ENCODE data around the gene SLC4A5. TPM values are rescaled to one million over a fixed set of nuclear protein-coding genes. Genes with fewer than 3 reads are reported as not detected.
A peak's percentile ranks its signal among the peaks of the same experiment; 100 is the strongest.

The SLC4A5 gene
- total RNA-seq, 1 donor from 2014 or later: 0.93 TPM

DNA sequence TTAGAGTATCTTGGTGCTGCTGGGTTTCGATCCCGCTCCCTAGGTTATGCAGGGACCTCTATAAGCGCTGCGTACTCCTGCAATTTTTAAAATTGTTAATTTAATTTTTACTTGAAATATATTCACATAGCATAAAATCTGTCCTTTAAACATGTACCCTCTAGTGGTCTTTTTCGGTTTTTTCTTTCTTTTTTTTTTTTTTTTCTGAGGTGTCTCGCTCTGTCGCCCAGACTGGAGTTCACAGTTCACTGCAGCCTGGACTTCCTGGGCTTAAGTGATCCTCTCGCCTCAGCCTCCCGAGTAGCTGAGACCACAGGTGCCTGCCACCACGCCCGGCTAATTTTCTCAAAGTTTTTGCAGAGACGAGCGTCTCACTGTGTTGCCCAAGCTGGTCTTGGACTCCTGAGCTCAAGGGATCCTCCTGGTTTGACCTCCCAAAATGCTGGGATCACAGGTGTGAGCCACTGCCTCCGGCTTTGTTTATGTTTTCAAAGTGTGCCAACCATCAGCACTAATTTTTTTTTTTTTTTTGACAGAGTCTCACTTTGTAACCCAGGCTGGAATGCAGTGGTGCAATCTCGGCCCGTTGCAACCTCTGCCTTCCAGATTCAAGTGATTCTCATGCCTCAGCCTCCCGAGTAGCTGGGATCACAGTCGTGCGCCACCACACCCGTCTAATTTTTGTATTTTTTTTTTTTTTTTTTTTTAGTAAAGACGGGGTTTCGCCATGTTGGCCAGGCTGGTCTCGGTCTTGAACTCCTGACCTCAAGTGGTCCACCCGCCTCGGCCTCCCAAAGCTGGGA, 164.0 kb downstream of the SLC4A5 start:
- Mint-ChIP-seq H3K27me3 (no peaks in the 10 kb centered on the region), H3K4me1 (peaks cover 46% of the 10 kb centered on the region), H3K27ac (peak overlapping the region; percentile 90), H3K36me3 (ENCODE audit: low read depth) (peaks cover 21% of the 10 kb centered on the region), H3K4me3 (peak overlapping the region; percentile 84), H3K9me3 (no peaks in the 10 kb centered on the region)
- intact Hi-C loops (cut with micrococcal nuclease): loop anchor here (5.0 kb wide), 1 partner anchor 213 kb away; no protein-coding TSS in a partner anchor
- DNase-seq: no peak

DNA sequence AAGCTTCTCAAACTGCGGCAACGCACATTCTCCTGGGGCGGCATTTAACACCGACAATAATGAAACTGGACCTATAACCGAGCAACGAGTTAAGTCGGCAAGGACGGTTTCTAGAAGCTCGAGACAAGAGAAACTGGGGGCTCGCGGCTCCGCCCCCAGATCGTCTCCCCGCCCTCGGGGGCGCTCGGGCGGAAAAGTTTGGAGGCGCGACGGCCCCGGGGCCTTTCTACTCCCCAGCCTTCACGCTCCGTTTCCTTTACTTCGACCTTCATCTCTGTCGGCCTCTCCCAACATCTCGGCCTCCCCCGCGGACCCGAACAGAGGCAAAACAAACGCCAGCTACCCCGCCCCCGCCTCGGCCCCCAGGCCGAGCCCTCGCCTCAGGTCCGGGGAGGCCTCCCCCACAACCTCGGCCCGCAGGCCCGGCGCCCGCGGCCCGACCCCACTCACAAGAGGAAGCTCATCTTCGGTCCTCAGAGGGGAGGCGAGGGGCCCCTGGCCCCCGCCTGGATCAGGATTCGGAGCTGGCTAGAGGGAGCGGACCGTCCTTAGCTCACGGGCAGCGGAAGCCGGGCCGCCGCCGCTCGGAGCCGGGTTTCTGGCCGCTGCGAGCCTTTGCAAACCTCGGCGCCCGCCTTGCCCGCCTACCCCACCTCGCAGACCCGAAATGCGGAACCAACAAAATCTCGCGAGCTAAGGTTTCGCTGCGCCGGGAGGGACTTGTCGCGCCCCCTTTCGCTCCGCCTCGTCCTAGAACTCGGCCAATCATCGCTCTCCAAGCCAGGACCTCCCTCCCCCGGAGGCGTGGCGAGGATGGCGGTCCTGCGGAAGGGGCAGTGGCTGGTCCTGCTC, 164.8 kb downstream of the SLC4A5 start, which contains the start of gene MOB1A:
Gene MOB1A, minus strand, starts transcription at position 669 of the 852 bp plus-strand sequence. Its CDS starts 205 bp downstream, at position 464.
- peak within 1 kb of the TSS; percentile 84 for H3K4me3 Mint-ChIP-seq
- H3K9me3 Mint-ChIP-seq: no peaks in the 10 kb centered on the region
- peak; percentile 100 for DNase-seq
- H3K36me3 Mint-ChIP-seq (ENCODE audit: low read depth): peaks cover 22% of the 10 kb centered on the region
- intact Hi-C loops (cut with micrococcal nuclease): loop anchor here (1.0 to 5.0 kb wide), 4 partner anchors 10 to 214 kb away; partner anchors contain the start of genes BOLA3 and MTHFD2
- no peaks in the 10 kb centered on the region for H3K27me3 Mint-ChIP-seq
- peak within 1 kb of the TSS; percentile 90 for H3K27ac Mint-ChIP-seq
- H3K4me1 Mint-ChIP-seq: peaks cover 43% of the 10 kb centered on the region

DNA sequence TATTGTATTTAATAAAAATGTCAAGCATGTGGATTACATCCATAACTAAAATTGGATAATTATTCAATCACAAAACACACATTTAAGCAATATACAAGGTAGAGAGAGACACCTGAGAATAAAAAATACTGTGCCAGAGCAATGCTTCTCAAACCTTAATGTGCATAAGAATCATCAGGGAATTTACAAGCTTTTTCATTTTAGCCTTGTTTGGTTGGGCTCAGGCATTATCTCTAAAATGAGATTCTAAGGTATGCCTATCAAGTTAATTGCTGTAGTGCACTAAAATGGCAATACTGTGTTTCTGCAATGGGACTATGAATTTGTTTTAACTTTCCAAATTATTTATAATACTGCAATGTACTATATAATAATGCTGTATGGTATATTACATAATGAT, 165.5 kb downstream of the SLC4A5 start:
- DNase-seq: no peak
- Mint-ChIP-seq H3K4me1 (peaks cover 46% of the 10 kb centered on the region), H3K4me3 (peak overlapping the region; percentile 84), H3K9me3 (no peaks in the 10 kb centered on the region), H3K27ac (peak overlapping the region; percentile 90), H3K27me3 (no peaks in the 10 kb centered on the region), H3K36me3 (ENCODE audit: low read depth) (peaks cover 25% of the 10 kb centered on the region)
- intact Hi-C loops (cut with micrococcal nuclease): loop anchor here (1.0 to 5.0 kb wide), 4 partner anchors 9 to 215 kb away; partner anchors contain the start of genes BOLA3 and MTHFD2

DNA sequence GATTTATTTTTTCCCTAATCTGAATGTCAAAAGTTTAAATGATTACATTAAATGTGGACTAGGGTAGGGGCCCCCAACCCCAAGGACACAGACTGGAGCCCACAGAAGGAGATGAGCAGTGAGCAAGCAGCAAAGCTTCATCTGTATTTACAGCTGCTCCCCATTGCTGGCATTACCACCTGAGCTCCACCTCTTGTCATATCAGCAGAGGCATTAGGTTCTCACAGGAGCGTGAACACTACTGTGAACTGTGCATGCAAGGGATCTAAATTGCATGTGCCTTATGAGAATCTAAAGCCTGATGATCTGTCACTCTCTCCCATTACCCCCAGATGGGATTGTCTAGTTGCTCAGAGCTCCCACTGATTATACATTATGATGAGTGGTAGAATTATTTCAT, 168.3 kb downstream of the SLC4A5 start:
- Mint-ChIP-seq H3K4me1 (peaks cover 43% of the 10 kb centered on the region), H3K27ac (no peak overlapping the region), H3K4me3 (no peak overlapping the region), H3K36me3 (ENCODE audit: low read depth) (peaks cover 43% of the 10 kb centered on the region), H3K9me3 (no peaks in the 10 kb centered on the region), H3K27me3 (no peaks in the 10 kb centered on the region)
- DNase-seq: no peak
- intact Hi-C loops (cut with micrococcal nuclease): loop anchor here (5.0 kb wide), 1 partner anchor 217 kb away; no protein-coding TSS in a partner anchor

DNA sequence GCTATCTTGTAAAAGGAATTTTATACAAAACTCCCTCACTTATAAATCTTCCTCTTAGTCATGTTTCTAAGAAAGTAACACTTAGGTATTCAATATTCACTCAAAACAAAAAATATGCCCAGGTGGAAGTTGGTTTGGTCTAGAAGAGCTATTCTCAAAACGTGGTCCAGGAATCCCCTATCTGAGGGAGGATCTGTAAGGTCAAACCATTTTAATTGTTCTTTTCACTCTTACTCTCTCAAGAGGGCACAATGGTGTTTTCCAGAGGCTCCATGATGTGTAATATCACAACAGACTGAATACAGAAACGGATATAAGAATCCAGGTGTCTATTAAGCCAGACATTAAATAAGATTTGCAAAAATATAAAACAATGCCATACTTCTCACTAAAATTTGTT, 174.5 kb downstream of the SLC4A5 start:
- intact Hi-C loops (cut with micrococcal nuclease): loop anchor here (1.0 to 5.0 kb wide), 3 partner anchors 10 to 34 kb away; partner anchors contain the start of gene MOB1A
- no peaks in the 10 kb centered on the region for H3K27me3 Mint-ChIP-seq
- peaks cover 64% of the 10 kb centered on the region for H3K36me3 Mint-ChIP-seq (ENCODE audit: low read depth)
- H3K4me1 Mint-ChIP-seq: peaks cover 21% of the 10 kb centered on the region
- no peaks in the 10 kb centered on the region for H3K9me3 Mint-ChIP-seq
- no peak overlapping the region for H3K4me3 Mint-ChIP-seq
- peak overlapping the region; percentile 56 for H3K27ac Mint-ChIP-seq
- no peak for DNase-seq

Other genes starting within 250 kb of the SLC4A5 start
- gene BOLA3, start 195.5 kb downstream of the SLC4A5 start, total RNA-seq: 100 and 103 TPM in 2 replicates
- 203 and 204 TPM in 2 replicates for gene MOB1A, start 164.5 kb downstream of the SLC4A5 start, total RNA-seq
- 418 and 439 TPM in 2 replicates for gene MTHFD2, start 144.8 kb downstream of the SLC4A5 start, total RNA-seq
- gene DCTN1, start 36.9 kb upstream of the SLC4A5 start, total RNA-seq: 87.1 and 87.2 TPM in 2 replicates
- 1.7 and 2.0 TPM in 2 replicates for gene C2orf81, start 78.2 kb upstream of the SLC4A5 start, total RNA-seq
- 72.1 and 78.2 TPM in 2 replicates for gene WDR54, start 78.3 kb upstream of the SLC4A5 start, total RNA-seq
- 1.1 and 2.2 TPM in 2 replicates for gene RTKN, start 98.5 kb upstream of the SLC4A5 start, total RNA-seq
- gene INO80B, start 111.7 kb upstream of the SLC4A5 start, total RNA-seq: 51.8 and 54.5 TPM in 2 replicates
- gene WBP1, start 115.0 kb upstream of the SLC4A5 start, total RNA-seq: 28.8 and 29.0 TPM in 2 replicates
- 84.2 and 85.7 TPM in 2 replicates for gene MOGS, start 122.0 kb upstream of the SLC4A5 start, total RNA-seq
- 89.0 and 115 TPM in 2 replicates for gene MRPL53, start 129.3 kb upstream of the SLC4A5 start, total RNA-seq
- gene CCDC142, start 139.6 kb upstream of the SLC4A5 start, total RNA-seq: 26.5 and 26.9 TPM in 2 replicates
- 27.1 and 31.5 TPM in 2 replicates for gene TTC31, start 139.7 kb upstream of the SLC4A5 start, total RNA-seq
- 0.36 and 0.40 TPM in 2 replicates for gene LBX2, start 156.2 kb upstream of the SLC4A5 start, total RNA-seq
- 43.3 and 45.8 TPM in 2 replicates for gene PCGF1, start 164.3 kb upstream of the SLC4A5 start, total RNA-seq
- gene TLX2, start 171.0 kb upstream of the SLC4A5 start, total RNA-seq: 0.54 and 0.70 TPM in 2 replicates
- gene DQX1, start 182.8 kb upstream of the SLC4A5 start, total RNA-seq: 0.59 and 0.68 TPM in 2 replicates
- 170 and 173 TPM in 2 replicates for gene AUP1, start 186.3 kb upstream of the SLC4A5 start, total RNA-seq
- gene HTRA2, start 186.5 kb upstream of the SLC4A5 start, total RNA-seq: 49.6 and 56.4 TPM in 2 replicates
- 1.5 and 1.7 TPM in 2 replicates for gene LOXL3, start 210.5 kb upstream of the SLC4A5 start, total RNA-seq
- 33.8 and 34.2 TPM in 2 replicates for gene DOK1, start 211.3 kb upstream of the SLC4A5 start, total RNA-seq

Measured in activated CD4-positive, alpha-beta T cell treated with anti-CD3 and anti-CD28 coated beads, Interleukin-2, amount 10 ng/mL, durations not matched to agents 24 days and 14 days (primary cell).